HG03196 (cell line): ENCODE measurements around the gene VWA8.
"Not testable (repeated sequence)": the region's sequence is repeated elsewhere in the genome, so short reads cannot be mapped to it uniquely, and the experiment has no call there.

ENCODE experiments used
- ATAC-seq: cut with Tn5 transposase; IDR thresholded peaks from one replicate; pipeline ENCODE4 v1.9.1; 2021; ENCODE audit not compliant: unreplicated experiment

Gene VWA8

DNA sequence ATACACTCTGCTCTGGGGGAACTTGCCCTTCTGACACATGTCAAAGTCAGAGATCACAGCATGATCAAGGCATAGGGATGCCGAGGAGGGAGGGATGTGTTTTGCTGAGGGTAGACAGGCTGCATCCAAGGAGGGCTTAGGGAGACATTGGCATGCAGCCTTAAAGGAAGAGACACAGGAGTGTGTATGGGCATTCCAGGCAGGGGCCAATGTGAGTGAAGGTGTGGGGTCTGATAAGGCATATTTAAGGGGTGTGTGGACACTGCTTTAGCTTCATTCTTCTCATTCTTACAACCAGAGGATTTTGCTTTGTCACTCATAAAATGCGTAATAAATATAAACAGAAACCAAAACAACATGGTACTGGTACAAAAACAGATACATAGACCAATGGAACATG, 310.2 kb downstream of the VWA8 start:
- ATAC-seq: no peak

DNA sequence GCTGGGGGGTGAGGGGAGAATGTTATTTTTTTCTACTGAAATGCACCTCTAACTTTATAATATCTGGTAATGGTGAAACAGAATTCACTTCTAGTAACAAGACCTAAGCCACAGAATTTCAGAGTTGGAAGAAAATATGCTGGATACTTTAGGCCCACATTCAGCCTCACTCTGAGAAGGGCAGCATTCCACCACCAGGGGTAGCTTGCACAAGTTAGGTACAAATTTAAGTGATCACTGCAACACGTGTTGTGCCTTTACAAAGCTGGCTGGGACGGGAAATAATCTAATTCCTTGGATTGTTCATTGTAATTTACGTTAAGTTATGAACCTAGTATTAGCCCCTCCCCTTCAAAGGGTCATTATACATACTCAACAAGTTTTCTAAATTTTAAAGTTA, 311.2 kb downstream of the VWA8 start:
- no peak for ATAC-seq

DNA sequence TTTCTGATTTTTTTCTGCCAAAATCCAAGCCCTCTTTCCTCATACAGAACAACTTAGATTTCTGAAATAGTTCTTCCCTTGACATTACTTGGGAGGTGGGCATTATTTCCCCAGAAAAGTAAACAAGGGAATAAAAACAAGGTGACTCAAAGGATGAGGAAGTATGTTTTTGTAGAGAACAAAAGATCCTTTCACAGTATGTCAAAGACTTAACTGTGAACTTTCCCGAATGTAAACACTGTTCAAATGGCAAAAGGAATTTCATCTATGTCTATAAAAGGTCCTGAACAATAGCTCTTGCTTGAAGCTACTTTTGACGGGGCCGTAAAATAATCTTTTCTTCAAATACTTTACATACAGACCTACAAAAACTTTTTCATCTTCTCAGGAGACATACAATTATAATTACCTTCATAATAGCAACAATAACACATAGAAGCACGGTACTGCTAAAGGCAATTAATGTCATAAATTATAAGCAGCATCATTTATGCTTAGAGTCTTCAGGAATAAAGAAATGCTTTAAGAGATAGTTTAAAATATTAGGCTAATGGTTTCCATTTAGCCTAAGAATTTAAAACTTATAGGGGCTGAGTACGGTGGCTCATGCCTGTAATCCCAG, 312.5 kb downstream of the VWA8 start:
- no peak for ATAC-seq

DNA sequence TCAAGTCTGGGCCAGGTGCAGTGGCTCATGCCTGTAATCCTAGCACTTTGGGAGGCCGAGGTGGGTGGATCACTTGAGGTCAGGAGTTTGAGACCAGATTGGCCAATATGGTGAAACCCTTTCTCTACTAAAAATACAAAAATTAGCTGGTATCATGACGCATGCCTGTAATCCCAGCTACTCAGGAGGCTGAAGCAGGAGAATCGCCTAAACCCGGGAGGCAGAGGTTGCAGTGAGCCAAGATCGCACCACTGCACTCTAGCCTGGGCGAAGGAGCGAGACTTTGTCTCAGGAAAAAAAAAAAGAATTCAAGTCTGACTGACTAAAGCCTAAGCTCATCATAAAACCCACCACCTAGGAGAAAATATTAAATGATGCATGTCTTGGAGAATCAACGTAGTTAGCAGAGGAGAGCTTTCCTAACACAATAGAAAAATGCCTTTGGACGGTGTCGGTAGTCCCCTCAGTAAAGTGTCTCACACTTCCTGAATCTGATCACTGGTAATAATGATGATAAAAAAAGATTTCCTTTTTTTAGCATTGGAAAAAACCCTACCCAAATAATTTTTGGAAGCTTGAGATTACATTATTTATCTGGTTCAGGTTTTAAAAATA, 313.1 kb downstream of the VWA8 start:
- not testable (repeated sequence) for ATAC-seq

DNA sequence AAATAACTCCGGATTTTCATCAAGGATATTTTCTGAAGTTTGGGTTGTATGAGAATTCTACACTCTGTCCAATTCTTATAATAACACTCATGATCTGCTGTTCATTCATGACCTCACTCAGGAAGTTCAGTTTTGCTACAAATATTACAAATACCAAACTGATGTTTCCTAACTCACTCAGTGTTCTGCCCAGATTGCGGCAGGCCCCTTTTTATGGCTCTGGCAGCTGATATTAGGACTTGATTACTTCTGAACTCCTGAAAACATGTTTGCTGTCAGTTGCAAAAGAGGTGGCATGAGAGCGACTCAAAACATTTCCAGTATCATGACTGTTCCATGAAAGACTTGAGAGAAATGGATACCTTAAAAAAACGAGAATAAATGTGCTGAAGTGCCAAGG, 315.6 kb downstream of the VWA8 start:
- no peak for ATAC-seq

DNA sequence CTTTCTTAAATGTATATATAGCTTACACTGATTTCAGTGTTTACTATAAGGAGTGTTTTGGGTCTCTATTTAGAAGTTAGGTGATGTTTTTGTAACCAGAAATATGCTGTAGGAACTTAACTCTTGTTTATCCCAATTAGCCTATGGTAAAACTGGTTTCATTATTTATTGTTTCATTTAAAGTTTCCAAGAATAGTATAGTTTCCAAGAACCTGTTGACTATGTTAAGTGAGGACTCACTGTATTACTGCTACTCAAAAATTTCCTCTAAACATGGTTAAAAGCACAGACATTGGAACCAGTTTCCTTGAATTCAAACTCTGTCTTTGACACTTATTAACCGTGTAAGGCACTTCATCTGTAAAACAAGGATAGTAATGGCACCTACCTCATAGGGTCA, 316.2 kb downstream of the VWA8 start:
- no peak for ATAC-seq

DNA sequence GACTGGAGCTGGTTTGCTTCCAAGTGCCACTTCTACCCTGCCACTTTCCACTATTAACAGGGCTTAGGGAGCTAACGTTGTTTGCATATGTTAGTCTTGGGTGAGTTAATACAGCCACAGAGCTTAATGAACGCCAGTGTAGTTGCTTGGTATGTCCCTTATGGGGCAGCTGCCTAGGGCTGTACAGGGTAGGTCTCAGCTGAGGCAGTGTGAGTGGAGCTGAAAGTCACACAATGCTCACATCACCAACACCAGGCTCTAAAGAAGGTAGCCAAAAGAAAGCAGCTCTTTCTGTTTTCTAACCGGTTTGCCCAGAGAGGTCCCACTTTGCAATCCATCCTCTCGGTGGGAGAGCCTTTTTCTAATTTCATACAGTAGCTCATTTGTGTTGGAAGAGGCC, 317.4 kb downstream of the VWA8 start:
- ATAC-seq: no peak

DNA sequence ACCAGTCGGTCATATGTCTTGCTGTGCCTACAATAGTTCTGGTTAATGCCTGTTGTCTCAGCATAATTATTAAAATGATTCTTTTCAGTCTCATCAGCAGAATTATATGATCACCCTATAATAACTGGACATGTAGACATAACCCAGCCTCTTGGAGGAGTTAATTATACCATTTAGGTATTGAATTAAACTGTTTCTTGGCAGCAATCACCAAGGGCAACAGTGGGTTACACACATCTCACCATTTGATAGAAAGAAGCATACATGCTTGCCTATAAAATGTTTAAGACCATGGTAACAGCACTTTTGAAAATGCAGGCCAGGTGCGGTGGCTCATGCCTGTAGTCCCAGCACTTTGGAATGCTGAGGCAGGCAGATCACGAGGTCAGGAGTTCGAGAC, 318.9 kb downstream of the VWA8 start:
- ATAC-seq: no peak

DNA sequence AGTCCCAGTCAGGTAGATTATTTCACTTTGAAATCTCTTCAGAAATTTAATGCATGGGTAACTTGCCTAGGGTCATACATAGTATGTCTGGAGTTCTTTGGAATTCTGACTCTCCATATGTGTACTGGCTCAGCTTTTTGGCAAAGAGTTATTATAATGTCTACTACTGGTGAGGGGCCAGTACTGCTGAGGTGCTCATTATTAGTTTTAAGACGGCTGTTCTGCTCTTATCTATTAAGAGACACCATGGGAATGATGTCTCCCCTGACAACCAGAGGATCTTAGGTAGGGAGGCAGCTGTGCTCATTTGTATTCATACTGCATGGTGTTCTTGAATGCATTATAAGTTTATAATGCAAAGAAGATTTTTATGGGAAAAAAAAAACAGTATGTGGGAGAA, 319.5 kb downstream of the VWA8 start:
- ATAC-seq: no peak

DNA sequence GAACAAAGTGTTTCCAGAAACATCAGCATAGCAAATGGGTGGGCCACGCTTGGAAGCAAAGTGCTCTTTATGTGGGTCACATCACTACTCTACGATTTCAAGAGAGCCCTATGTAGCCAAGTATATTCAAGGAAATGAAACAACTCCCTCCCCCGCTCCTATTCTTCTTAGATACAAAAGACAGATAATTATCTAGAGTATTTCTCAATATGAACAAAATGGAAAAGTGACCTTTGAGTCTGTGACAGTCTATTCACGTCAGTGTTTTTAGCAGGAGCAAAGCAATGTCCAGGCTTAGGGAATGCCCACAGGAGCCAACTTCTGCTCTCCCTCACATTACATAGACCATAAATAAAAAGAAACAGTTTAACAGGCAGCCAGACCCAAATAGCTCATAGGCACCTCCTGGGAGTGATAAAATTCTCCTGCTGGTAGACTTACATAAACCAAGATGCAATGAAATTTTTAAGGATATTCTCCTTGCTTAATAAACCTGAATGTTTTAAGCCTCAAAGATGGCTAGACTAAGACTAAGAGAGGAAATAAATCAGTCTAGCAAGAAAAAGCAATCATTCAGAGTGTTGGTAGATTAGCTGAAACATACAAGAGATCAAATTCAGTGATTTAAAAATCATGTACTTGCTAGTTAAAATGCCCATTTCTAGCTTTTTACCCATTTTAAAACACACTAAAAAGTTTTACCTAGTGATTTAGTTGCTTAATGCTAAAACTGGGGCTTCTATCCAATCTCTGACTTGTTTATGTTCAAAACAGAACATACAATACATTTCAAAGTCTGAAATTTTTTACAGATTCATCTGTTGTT, 320.7 kb downstream of the VWA8 start:
- no peak for ATAC-seq

DNA sequence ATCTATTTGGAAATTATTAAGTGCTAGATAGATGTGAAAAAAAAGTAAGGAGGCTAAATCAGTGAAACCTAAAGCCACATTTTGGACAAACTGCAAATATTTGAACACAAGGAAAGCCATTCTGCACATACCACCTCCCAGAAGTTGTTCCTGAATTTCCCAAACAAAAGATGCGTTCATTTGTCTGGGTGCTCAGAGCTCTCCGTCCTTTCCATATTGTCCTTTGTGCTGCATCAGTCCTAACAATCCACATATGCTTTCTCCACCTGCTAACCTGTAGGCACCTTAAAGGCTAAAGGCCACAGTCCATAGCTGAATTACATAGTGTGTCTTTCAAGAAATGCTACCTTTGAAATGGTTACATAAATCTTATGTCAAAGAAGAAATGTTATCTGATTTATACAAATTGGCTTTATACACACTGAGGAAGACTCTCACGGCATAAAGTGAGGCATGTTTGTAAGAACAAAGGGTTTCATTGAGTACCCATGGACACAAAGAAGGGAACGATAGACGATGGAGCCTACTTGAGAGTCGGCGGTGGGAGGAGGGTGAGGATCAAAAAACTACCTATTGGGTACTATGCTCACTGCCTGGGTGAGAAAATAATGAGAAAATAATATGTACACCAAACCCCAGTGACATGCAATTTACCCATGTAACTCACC, 321.5 kb downstream of the VWA8 start:
- no peak for ATAC-seq

DNA sequence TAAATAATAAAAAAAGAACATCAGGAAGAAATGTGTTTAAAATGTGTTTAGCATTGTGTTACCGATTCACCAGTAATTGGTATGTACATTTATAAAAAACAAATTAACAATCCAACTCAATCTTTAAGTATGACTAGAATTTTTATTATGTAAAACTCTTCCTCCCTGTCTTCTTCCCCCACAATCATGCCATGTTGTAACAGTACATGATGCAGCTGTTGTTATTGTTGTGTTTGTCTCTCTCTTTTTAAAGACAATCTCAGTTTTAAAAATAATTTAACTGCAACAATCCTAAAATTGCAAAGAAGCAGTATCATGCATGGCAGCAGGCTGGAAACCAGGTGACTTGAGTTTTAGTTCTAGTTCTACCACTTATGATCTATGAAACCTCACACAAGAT, 323.3 kb downstream of the VWA8 start:
- ATAC-seq: no peak

DNA sequence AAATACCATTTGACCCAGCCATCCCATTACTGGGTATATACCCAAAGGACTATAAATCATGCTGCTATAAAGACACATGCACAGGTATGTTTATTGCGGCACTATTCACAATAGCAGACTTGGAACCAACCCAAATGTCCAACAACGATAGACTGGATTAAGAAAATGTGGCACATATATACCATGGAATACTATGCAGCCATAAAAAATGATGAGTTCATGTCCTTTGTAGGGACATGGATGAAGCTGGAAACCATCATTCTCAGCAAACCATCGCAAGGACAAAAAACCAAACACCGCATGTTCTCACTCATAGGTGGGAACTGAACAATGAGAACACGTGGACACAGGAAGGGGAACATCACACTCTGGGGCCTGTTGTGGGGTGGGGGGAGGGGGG, 323.9 kb downstream of the VWA8 start:
- ATAC-seq: not testable (repeated sequence)

DNA sequence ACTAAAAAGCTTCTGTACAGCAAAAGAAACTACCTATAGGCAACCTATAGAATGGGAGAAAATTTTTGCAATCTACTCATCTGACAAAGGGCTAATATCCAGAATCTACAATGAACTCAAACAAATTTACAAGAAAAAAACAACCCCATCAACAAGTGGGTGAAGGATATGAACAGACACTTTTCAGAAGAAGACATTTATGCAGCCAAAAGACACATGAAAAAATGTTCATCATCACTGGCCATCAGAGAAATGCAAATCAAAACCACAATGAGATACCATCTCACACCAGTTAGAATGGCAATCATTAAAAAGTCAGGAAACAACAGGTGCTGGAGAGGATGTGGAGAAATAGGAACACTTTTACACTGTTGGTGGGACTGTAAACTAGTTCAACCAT, 324.3 kb downstream of the VWA8 start:
- not testable (repeated sequence) for ATAC-seq

DNA sequence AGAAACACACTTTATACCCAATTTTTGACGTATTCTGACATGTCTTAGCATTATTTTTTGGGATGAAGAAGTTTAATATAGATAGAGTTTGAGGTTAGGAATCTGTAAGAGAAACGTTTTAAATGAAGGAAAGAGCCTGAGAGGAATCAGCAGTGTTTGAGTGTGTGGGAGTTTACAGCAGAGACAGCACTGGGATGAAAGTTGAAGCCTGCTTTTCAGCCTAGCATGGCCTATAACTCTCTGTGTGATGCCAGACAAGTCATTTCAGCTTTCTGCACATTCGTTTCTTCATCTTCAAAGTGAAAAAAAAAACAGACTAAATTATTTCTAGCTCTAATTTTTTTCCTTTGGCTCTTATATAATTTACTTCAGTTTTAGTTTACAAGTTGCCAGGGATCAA, 326.5 kb downstream of the VWA8 start:
- no peak for ATAC-seq

DNA sequence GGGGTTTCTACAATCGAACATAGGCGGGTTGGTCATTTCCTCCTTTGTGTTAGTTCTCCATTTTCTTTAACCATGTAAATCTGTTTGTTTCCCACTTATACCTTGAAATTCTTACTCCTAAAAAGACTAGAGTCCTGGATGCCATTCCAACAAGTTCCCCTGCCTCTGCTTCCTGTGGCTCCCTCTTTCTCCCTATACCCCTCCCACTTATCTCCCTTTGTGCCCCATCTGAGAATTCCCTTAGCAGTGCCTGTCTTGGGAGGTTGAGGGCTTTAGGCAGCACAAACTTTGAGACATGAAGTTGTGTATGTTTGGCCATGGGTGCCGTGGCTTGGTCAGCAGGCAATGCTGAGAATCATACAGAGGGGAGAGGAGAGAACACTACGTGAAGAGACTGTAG, 327.1 kb downstream of the VWA8 start:
- ATAC-seq: no peak

DNA sequence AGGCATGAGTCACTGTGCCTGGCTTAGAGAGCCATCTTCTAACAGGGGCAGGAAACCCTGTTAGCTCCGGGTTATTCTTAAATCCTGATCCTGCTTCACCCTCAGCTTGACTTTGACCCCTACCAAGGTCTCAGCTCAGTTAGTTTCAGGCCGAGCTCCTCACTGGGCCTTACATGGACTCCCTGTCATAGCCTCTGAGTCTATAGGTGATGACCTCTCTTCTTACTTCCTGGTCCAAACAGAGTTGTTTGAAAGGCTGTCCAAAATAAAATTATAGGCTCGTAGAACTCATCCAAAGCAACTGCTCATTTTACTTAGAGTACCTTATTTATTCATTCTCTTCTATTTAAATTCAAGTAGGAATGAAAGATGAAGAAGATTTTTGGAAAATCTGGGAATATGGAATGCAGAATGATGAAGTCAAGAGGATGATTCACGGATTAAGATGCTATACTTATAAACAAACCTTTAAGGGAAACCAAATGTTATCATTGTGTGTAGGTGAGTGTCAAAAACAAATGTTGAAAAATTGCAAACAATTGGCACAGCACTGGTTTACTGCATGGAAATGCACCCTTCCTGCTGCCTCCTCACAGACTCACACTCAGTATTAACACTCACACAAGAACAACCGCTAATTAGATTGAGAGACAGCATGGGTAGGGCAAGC, 329.5 kb downstream of the VWA8 start:
- no peak for ATAC-seq

DNA sequence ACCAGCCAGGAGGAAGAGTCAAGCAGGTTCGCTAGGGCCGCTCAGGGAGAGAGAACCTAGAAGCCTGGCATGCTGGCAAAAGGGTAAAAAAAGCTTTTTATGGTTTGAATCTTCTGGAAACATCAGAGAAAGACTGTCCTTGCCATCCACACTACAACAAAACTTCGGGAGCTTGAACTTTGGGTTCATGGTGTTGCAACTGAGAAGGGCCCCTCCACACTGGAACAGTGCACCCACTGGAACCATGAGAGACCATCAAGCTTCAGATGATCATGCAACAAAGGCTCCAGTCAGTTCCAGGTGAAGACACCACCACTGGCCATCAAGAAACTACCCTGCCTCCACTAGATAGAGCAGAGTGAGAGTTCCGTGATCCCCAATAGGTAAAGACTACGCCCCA, 333.5 kb downstream of the VWA8 start:
- no peak for ATAC-seq

DNA sequence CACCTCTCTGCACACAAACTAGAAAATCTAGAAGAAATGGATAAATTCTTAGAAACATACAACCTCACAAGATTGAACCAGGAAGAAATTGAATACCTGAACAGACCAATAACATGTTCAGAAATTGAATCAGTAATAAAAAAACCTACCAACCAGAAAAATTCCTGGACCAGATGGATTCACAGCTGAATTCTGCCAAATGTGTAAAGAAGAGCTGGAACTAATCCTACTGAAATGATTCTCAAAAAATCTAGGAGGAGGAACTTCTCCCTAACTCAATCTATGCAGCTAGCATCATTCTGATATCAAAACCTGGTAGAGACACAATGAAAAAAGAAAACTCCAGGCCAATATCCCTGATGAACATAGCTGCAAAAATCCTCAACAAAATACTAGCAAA, 336.9 kb downstream of the VWA8 start:
- ATAC-seq: no peak

DNA sequence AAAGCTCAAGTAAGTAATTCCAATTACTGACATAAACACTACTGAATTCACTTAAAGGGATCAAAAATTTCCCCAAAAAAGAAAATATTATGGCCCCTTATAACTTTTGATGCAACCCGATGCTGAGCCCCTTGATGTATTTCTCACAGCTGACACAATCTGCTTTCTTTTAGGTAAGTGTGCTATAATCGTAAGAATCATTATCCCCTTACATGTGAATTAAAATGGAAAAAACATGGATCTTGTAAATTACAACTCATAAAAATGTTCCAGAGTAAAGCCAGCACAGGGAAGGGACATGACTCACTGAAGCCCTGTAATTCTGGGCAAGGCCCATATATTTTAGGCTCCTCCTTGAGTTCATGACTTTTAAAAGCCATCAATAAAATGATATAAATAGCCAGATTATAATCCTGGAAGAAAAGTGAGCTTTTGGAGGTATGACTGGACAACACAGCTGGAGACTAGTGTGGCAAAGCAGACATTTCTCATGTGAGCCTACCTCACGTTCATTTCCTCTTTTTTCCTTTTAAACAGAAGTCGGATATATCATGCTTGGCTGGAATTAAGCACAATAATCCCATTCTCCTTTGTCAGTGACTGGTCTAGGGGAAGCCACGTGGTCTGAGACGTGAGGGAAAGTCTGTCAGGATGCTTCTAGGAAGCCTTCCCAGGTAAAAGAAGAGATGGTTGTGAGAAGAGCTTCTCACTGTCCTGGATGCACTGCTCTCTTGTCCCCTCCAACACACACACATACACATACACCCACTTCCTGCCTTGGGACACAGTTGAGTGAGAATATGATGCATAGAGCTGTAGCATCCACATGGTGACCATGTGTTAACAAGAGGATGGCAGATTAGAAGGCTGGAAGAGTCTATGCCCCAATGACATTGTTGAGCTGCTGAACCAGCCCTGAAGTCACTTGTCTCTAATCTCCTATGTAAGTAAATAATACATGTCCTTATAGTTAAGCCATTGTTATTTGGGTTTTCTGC, 338.2 kb downstream of the VWA8 start:
- no peak for ATAC-seq
